Measurements from ENCODE around the gene SPTB.

Gene SPTB

DNA sequence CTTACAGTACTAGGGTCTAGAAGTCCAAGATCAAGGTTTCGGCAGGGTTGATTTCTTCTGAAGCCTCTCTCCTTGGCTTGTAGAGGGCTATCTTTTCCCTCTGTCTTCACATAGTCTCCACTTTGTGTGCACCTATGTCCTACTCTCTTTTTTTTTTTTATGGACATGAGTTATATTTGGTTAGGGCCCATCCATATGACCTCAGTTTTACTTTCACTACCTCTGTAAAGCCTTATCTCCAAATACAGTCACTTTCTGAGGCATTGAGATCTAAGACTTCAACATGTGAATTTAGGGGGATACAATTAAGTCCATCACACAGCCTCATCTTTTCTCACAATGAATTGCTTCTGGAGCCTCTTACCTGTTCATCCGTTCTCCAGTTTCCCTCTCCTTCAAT is 5.9 kb upstream of the SPTB start:
- no peak for DNase-seq (ENCODE audit: low read depth)

DNA sequence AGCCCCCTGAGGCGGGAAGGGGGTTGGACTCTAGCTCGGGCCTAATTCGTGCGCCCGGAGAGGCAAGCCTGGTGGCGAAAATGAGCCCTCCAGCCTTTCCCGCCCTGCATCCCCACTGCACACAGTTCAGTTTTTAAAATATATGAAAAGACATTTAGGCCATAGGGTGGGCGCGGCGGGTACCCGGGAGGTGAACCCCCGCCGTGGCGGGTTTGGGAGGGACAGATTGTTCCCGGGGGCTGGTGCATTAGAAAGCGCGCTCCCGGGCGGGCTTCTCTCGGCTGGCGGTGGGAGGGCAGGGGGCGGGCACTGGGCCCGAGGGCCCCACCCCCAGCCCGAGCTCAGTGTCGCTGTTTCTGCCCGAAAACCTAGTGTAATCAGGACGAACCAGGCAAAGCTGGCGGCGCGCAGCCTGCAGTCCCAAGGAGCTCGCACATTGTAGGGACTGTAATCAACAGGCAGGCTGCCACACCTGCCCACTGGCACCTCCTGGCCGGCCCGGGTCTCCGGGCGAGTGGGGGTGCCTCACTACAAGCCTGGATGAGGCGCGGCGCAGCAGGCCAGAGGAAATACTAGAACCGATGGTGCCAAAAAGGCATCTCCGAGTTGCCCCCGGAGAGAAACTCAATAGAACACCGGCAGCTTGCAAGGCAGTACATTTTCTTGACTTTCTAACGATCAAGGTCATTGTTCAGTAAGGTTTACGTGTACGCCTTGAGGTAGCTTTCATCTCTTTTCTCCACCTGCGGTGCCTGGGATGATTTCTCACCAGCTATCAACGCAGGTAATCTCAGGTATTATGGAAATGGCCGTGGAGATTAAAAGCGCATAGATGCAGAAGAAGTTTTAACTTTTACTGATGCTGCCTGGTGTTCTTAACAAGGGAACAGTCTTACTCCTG is 764 bp upstream of the SPTB start:
- DNase-seq (ENCODE audit: low read depth) = peak; percentile 17

- no peak for DNase-seq (ENCODE audit: low read depth)
Measured at GRCh38 chr14:64878837-64879634, 671 bp downstream of the SPTB start.

GRCh38 chr14:64877846-64878245 is 1.9 kb downstream of the SPTB start:
- no peak for DNase-seq (ENCODE audit: low read depth)

GRCh38 chr14:64875350-64875749 is 4.4 kb downstream of the SPTB start:
- DNase-seq (ENCODE audit: low read depth) = no peak

DNA sequence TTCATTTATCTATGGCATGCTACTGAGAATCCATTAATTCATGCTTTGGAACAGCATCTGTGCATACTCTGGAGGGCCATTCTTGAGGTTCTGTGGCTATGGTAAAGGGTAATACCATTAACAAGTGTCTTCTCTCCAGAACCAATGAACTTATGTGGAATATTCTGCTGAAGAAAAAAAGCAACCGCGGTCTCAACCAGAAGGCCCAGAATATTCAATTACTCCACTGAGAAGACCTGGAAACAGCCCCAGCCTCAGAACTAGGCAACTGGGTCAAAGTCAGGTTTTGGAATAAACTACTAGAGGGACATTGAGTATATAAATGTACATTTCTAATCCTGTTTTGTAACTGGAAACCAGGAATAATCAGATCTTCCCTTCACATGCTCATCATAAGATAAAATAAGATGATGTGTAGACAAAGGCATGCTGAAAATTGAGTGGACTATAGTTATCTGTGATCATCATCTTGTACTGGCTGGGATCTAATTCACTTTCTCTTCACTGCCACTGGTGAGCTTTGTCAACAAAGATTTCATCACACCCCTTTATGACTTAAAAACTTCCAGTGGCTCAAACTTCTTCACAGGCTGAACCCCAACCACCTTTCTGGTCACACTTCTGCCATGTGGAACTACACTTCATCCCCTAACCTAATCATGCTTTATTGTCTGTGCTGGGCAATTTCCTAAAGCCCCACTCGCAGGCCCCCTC is 6.0 kb downstream of the SPTB start:
- DNase-seq (ENCODE audit: low read depth) = no peak

DNA sequence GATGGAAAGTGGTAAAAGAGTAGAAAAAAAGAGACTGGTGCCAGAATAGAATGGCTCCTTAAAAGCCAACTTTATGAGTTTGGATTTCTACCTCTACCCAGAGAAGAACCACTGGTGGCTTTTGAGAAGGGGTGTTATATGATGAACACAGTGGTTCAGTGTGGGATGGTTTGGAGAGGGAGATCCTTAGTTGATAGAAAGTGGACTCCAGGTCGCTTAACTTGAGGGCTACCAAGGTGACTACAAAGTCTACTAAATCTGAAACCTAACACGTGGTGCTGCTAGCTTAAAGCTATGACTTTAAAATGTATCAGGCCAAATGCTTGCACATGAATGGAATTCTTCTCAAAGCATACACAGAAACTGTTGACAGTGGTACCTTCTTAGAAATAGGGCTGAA is 8.4 kb downstream of the SPTB start:
- no peak for DNase-seq (ENCODE audit: low read depth)

GRCh38 chr14:64870160-64870559 is 9.5 kb downstream of the SPTB start:
- DNase-seq (ENCODE audit: low read depth) = no peak

- no peak for DNase-seq (ENCODE audit: low read depth)
Measured at GRCh38 chr14:64868841-64869240, 10.9 kb downstream of the SPTB start.

- DNase-seq (ENCODE audit: low read depth) = no peak
Measured at GRCh38 chr14:64868379-64868778, 11.3 kb downstream of the SPTB start.

GRCh38 chr14:64867182-64867581 is 12.5 kb downstream of the SPTB start:
- no peak for DNase-seq (ENCODE audit: low read depth)

GRCh38 chr14:64865992-64866391 is 13.7 kb downstream of the SPTB start:
- no peak for DNase-seq (ENCODE audit: low read depth)

- no peak for DNase-seq (ENCODE audit: low read depth)
Measured at GRCh38 chr14:64865109-64865508, 14.6 kb downstream of the SPTB start.

DNA sequence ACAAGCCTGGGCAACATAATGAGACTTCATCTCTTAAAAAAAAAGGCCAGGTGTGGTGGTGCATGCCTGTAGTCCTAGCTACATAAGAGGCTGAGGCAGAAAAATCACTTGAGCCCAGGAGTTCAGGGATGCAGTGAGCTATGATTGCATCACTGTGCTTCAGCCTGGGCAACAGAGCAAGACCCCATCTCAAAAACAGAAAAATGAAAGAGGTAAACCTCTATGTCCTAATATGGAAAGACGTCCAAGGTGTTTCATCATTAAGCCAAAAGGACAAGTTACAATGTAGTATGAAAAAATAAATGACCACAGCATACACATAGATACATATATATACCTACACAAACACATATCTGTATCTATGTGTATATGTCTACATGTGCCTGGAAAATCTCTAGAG is 15.4 kb downstream of the SPTB start:
- DNase-seq (ENCODE audit: low read depth) = no peak

- DNase-seq (ENCODE audit: low read depth) = no peak
Measured at GRCh38 chr14:64861916-64862315, 17.8 kb downstream of the SPTB start.

GRCh38 chr14:64860039-64860438 is 19.7 kb downstream of the SPTB start:
- no peak for DNase-seq (ENCODE audit: low read depth)

DNA sequence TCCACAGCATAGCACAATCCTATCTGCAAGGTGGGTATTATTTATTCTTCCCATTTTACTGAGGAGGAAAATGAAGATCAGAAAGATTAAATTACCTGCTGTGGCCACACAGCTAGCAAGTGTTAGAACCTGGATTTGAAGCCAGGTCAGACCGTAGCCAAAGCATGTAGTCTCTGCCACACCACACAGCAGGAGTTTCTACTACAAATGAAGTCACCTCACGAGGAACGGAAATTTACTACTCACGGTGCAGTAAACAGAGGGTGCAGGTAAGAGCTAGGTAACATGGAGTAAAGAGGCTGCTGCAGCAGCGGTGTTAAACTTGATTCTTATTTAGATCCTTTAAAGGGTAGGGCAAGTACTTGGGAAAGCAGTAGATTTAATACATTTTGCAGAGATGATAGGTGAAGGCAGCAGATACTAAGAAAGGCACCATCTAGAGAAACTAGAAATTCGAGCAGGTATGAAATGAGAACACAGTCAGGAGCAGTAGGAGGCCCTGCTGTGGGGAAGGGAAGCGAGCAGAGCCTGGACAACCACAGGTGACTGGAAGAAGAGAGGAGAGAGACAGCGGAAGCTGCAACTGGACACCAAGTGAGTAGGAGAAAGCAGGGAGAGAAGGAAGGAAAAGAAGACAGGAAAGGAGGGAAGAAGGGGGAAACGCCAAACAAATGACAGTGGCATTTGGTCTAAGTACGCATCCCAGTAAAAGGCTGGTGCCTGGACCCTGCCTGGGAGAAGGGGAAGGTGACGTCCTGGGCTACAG is 21.5 kb downstream of the SPTB start:
- no peak for DNase-seq (ENCODE audit: low read depth)

GRCh38 chr14:64856529-64857445 is 22.9 kb downstream of the SPTB start:
- no peak for DNase-seq (ENCODE audit: low read depth)

GRCh38 chr14:64855721-64856528 is 23.8 kb downstream of the SPTB start:
- no peak for DNase-seq (ENCODE audit: low read depth)

Data from stimulated activated CD8-positive, alpha-beta memory T cell treated with anti-CD3 and anti-CD28 coated beads, Interleukin-15, amount 100 ng/mL, for 1 hour (primary cell).